ENCODE data around the gene LCN6. TPM values are rescaled to one million over a fixed set of nuclear protein-coding genes. Genes with fewer than 3 reads are reported as not detected.
"Not testable (repeated sequence)": the region's sequence is repeated elsewhere in the genome, so short reads cannot be mapped to it uniquely, and the experiment has no call there.

The LCN6 gene
- total RNA-seq (2021): not detected in 2 replicates
- long read RNA-seq: 0 reads

GRCh38 chr9:136748201-136748600 is at the start of gene LCN6:
LCN6 (minus strand) TSS chr9:136748525; CDS start chr9:136748483, 42 bp downstream.
- H3K27ac ChIP-seq (ENCODE audit: insufficient read length, low read depth, low read length): no peak within 1 kb of the TSS
- H3K79me2 ChIP-seq (ENCODE audit: insufficient read depth, low read length): no peaks in the 10 kb centered on the region
- no peak within 1 kb of the TSS for H3K23ac ChIP-seq (ENCODE audit: insufficient read length, low read depth, low read length)
- H3K14ac ChIP-seq (ENCODE audit: insufficient read depth, low read length): no peak within 1 kb of the TSS; the same call in 1 of the 2 replicates
- no peak within 1 kb of the TSS for H4K5ac ChIP-seq (ENCODE audit: insufficient read length, low read depth, low read length)
- H4K20me1 ChIP-seq (ENCODE audit: control insufficient read depth, insufficient read depth, insufficient read length): no peaks in the 10 kb centered on the region
- Mint-ChIP-seq H3K4me3 (no peak within 1 kb of the TSS), H3K36me3 (ENCODE audit: insufficient read depth in 1 of 3, low read depth in 3 of 3) (peaks cover 0 to 6% (median 0%) of the 10 kb centered on the region in 3 experiments; a peak in 2 of 7 replicates), H3K27ac (peak within 1 kb of the TSS in 1 of 3 experiments; percentile 55; a peak in 1 of 7 replicates), H3K9me3 (peaks cover 11 to 12% of the 10 kb centered on the region in 2 experiments), H3K4me1 (peaks cover 3% of the 10 kb centered on the region in 2 experiments; a peak in 1 of 4 replicates), H3K27me3 (ENCODE audit: low read depth) (peaks cover 19% of the 10 kb centered on the region)
- no peak within 1 kb of the TSS for H3K4me2 ChIP-seq (ENCODE audit: insufficient read depth, insufficient read length, low read length)
- no peak within 1 kb of the TSS for H3K4ac ChIP-seq (ENCODE audit: low read depth, low read length)
- no peak within 1 kb of the TSS for H4K8ac ChIP-seq (replicated peaks; ENCODE audit: insufficient read length, low read depth, low read length)
- no peak within 1 kb of the TSS for H2AK5ac ChIP-seq (ENCODE audit: insufficient read length, low read length)
- H4K91ac ChIP-seq (ENCODE audit: insufficient read length, low read depth, low read length): no peak within 1 kb of the TSS
- H3K56ac ChIP-seq (ENCODE audit: insufficient read length, low read depth, low read length): no peak within 1 kb of the TSS
- H3K23me2 ChIP-seq (ENCODE audit: insufficient read length, low read depth, low read length, poor library complexity, severe bottlenecking): peaks cover 3% of the 10 kb centered on the region
- no peaks in the 10 kb centered on the region for H3K9me3 ChIP-seq (ENCODE audit: control insufficient read depth, low read depth, low read length)
- no peak within 1 kb of the TSS for H3K18ac ChIP-seq (ENCODE audit: insufficient read length, low read depth, low read length)
- WGBS (ENCODE audit: extremely low coverage, insufficient read length, low lambda C conversion rate): no CpG with 5 or more reads among the region's 8 CpGs
- no peak within 1 kb of the TSS for H2BK5ac ChIP-seq (ENCODE audit: insufficient read length, low read length)
- no peak within 1 kb of the TSS for H2AFZ ChIP-seq (ENCODE audit: low read length)
- H3K27me3 ChIP-seq (ENCODE audit: insufficient read depth, low read length): no peaks in the 10 kb centered on the region
- no peak within 1 kb of the TSS for H2BK12ac ChIP-seq (ENCODE audit: insufficient read length, low read depth, low read length)
- no peak for DNase-seq
- H2BK120ac ChIP-seq (ENCODE audit: low read depth, low read length, poor library complexity, severe bottlenecking): no peak within 1 kb of the TSS
- H3K9ac ChIP-seq (ENCODE audit: extremely low read depth, insufficient read length, low read length): no peak within 1 kb of the TSS
- H3K4me1 ChIP-seq (ENCODE audit: insufficient read depth, low read length): no peaks in the 10 kb centered on the region
- TF ChIP-seq, protein P1, sequence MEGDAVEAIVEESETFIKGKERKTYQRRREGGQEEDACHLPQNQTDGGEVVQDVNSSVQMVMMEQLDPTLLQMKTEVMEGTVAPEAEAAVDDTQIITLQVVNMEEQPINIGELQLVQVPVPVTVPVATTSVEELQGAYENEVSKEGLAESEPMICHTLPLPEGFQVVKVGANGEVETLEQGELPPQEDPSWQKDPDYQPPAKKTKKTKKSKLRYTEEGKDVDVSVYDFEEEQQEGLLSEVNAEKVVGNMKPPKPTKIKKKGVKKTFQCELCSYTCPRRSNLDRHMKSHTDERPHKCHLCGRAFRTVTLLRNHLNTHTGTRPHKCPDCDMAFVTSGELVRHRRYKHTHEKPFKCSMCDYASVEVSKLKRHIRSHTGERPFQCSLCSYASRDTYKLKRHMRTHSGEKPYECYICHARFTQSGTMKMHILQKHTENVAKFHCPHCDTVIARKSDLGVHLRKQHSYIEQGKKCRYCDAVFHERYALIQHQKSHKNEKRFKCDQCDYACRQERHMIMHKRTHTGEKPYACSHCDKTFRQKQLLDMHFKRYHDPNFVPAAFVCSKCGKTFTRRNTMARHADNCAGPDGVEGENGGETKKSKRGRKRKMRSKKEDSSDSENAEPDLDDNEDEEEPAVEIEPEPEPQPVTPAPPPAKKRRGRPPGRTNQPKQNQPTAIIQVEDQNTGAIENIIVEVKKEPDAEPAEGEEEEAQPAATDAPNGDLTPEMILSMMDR (conservative IDR thresholded peaks at IDR 0.05): no peak
- no peaks in the 10 kb centered on the region for H3K79me1 ChIP-seq (ENCODE audit: insufficient read depth, low read depth, low read length, poor library complexity, severe bottlenecking)
- H2BK15ac ChIP-seq (ENCODE audit: low read depth, low read length): no peak within 1 kb of the TSS
- H3T11ph ChIP-seq (ENCODE audit: low read length): no peak within 1 kb of the TSS
- H2BK20ac ChIP-seq (ENCODE audit: low read depth, low read length, poor library complexity, severe bottlenecking): no peak within 1 kb of the TSS

DNA sequence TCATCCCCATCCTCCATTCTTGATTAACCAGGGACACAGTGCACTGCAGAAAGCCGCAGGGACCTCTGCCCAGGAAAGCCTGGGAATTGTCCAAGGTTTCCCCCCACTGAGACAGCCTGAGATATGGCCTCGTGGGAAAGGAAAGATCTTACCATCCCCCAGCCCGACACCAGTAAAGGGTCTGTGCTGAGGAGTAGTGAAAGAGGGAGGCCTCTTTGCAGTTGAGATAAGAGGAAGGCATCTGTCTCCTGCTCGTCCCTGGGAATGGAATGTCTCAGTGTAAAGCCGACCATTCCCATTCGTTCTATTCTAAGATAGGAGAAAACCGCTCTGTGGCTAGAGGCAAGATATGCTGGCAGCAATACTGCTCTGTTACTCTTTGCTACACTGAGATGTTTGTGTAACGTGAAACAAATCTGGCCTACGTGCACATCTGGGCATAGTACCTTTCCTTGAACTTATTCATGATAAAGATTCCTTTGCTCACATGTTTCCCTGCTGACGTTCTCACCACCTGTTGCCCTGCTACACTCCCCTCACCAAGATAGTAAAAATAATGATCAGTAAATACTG is 48.5 kb upstream of the LCN6 start:
- not testable (repeated sequence) for H3K4me3 Mint-ChIP-seq, DNase-seq
- WGBS (ENCODE audit: extremely low coverage, insufficient read length, low lambda C conversion rate): no CpG with 5 or more reads among the region's 10 CpGs

More for the DNA sequence above, 48.5 kb upstream of the LCN6 start:
- not testable (repeated sequence) for H3K9me3 ChIP-seq (ENCODE audit: control insufficient read depth, low read depth, low read length); H3K9me3 Mint-ChIP-seq; H3K4me1 ChIP-seq (ENCODE audit: insufficient read depth, low read length); H3K14ac ChIP-seq (ENCODE audit: insufficient read depth, low read length); H4K5ac ChIP-seq (ENCODE audit: insufficient read length, low read depth, low read length); H3K4me2 ChIP-seq (ENCODE audit: insufficient read depth, insufficient read length, low read length); H3K27ac Mint-ChIP-seq; H2BK15ac ChIP-seq (ENCODE audit: low read depth, low read length); H3K36me3 Mint-ChIP-seq (ENCODE audit: insufficient read depth in 1 of 3, low read depth in 3 of 3); H3K56ac ChIP-seq (ENCODE audit: insufficient read length, low read depth, low read length); H2BK12ac ChIP-seq (ENCODE audit: insufficient read length, low read depth, low read length); H2BK5ac ChIP-seq (ENCODE audit: insufficient read length, low read length); H3T11ph ChIP-seq (ENCODE audit: low read length); H2BK120ac ChIP-seq (ENCODE audit: low read depth, low read length, poor library complexity, severe bottlenecking); H4K20me1 ChIP-seq (ENCODE audit: control insufficient read depth, insufficient read depth, insufficient read length); H2BK20ac ChIP-seq (ENCODE audit: low read depth, low read length, poor library complexity, severe bottlenecking); H2AK5ac ChIP-seq (ENCODE audit: insufficient read length, low read length); H3K23ac ChIP-seq (ENCODE audit: insufficient read length, low read depth, low read length); H3K9ac ChIP-seq (ENCODE audit: extremely low read depth, insufficient read length, low read length); H3K79me2 ChIP-seq (ENCODE audit: insufficient read depth, low read length); H3K4ac ChIP-seq (ENCODE audit: low read depth, low read length); H2AFZ ChIP-seq (ENCODE audit: low read length); H4K91ac ChIP-seq (ENCODE audit: insufficient read length, low read depth, low read length); H4K8ac ChIP-seq (replicated peaks; ENCODE audit: insufficient read length, low read depth, low read length); H3K79me1 ChIP-seq (ENCODE audit: insufficient read depth, low read depth, low read length, poor library complexity, severe bottlenecking); H3K27ac ChIP-seq (ENCODE audit: insufficient read length, low read depth, low read length); H3K27me3 ChIP-seq (ENCODE audit: insufficient read depth, low read length); H3K18ac ChIP-seq (ENCODE audit: insufficient read length, low read depth, low read length)
- peaks cover 15% of the 10 kb centered on the region for H3K23me2 ChIP-seq (ENCODE audit: insufficient read length, low read depth, low read length, poor library complexity, severe bottlenecking)
- H3K27me3 Mint-ChIP-seq (ENCODE audit: low read depth): peaks cover 36% of the 10 kb centered on the region
- H3K4me1 Mint-ChIP-seq: peaks cover 21 to 35% of the 10 kb centered on the region in 2 experiments
